Activated naive CD4-positive, alpha-beta T cell treated with anti-CD3 and anti-CD28 coated beads, Interleukin-2, amount 50 U/mL, for 72 hours (primary cell): ENCODE data around the gene ZNF541. TPM values are rescaled to one million over a fixed set of nuclear protein-coding genes. Genes with fewer than 3 reads are reported as not detected.

Experiments
- ATAC-seq, 2 donors: fragments of 150-1000 bp; cut with Tn5 transposase; 2 replicates each; pipeline ENCODE4 v1.10.0; 2021; ENCODE audit warnings: mild to moderate bottlenecking in 2 of 2, moderate library complexity in 2 of 2
- DNase-seq, 2 donors: peaks; one replicate each; pipeline ENCODE4 v3.0.0; 2021 to 2022; ENCODE audit warnings: low spot score in 2 of 2
- H3K27ac Mint-ChIP-seq, 2 donors: one replicate each; pipeline ENCODE4 v1.8.0; 2022; ENCODE audit warnings: mild to moderate bottlenecking in 2 of 2, mixed read lengths in 2 of 2
- H3K36me3 Mint-ChIP-seq, 2 donors: one replicate each; pipeline ENCODE4 v1.8.0; 2022; ENCODE audit warnings: mixed read lengths in 2 of 2
- H3K9me3 Mint-ChIP-seq, 2 donors: one replicate each; pipeline ENCODE4 v1.8.0; 2022; ENCODE audit warnings: mixed read lengths in 2 of 2
- total RNA-seq, 2 donors: library from RNA; stranded (reverse); gene quantifications; one replicate each; pipeline ENCODE4 v1.2.3, GENCODE V29; 2022

Gene ZNF541
- under 1 TPM; 0.31 to 0.57 TPM for total RNA-seq

GRCh38 chr19:47573071-47574026 lies at the start of gene ZNF541:
Gene ZNF541 (minus strand): TSS chr19:47573148. CDS start chr19:47555856, 17,292 bp downstream.
- Mint-ChIP-seq H3K36me3 (peaks cover 0 to 7% of the 10 kb centered on the region in 2 donors), H3K27ac (no peak within 1 kb of the TSS), H3K9me3 (peaks cover 0 to 8% of the 10 kb centered on the region in 2 donors)
- peak; percentile 59 to 77 for ATAC-seq
- peak; percentile 60 to 69 for DNase-seq

GRCh38 chr19:47619763-47620162 lies 46.8 kb upstream of the ZNF541 start:
- ATAC-seq, result no peak
- H3K36me3 Mint-ChIP-seq, result no peaks in the 10 kb centered on the region
- H3K9me3 Mint-ChIP-seq, result no peaks in the 10 kb centered on the region
- no peak for DNase-seq
- H3K27ac Mint-ChIP-seq, result no peak overlapping the region

GRCh38 chr19:47618771-47619170 lies 45.8 kb upstream of the ZNF541 start:
- no peak for DNase-seq
- no peaks in the 10 kb centered on the region for H3K36me3 Mint-ChIP-seq
- H3K9me3 Mint-ChIP-seq, result no peaks in the 10 kb centered on the region
- ATAC-seq, result no peak
- H3K27ac Mint-ChIP-seq, result no peak overlapping the region

GRCh38 chr19:47615714-47616113 lies 42.8 kb upstream of the ZNF541 start:
- no peak overlapping the region for H3K27ac Mint-ChIP-seq
- DNase-seq (no peak), ATAC-seq (no peak)
- no peaks in the 10 kb centered on the region for H3K9me3 Mint-ChIP-seq
- no peaks in the 10 kb centered on the region for H3K36me3 Mint-ChIP-seq

GRCh38 chr19:47615230-47615629 lies 42.3 kb upstream of the ZNF541 start:
- H3K36me3 Mint-ChIP-seq, result no peaks in the 10 kb centered on the region
- DNase-seq, result no peak
- no peaks in the 10 kb centered on the region for H3K9me3 Mint-ChIP-seq
- ATAC-seq, result no peak
- H3K27ac Mint-ChIP-seq, result peak overlapping the region in 1 of 2 donors; percentile 48

- Mint-ChIP-seq H3K9me3 (no peaks in the 10 kb centered on the region), H3K27ac (no peak overlapping the region), H3K36me3 (no peaks in the 10 kb centered on the region)
- no peak for ATAC-seq
- DNase-seq, result no peak
Observed at GRCh38 chr19:47614559-47614958, 41.6 kb upstream of the ZNF541 start.

GRCh38 chr19:47614021-47614295 lies 41.0 kb upstream of the ZNF541 start:
- ATAC-seq (no peak), DNase-seq (no peak)
- Mint-ChIP-seq H3K9me3 (no peaks in the 10 kb centered on the region), H3K36me3 (no peaks in the 10 kb centered on the region), H3K27ac (no peak overlapping the region)

- DNase-seq (no peak), ATAC-seq (no peak)
- no peaks in the 10 kb centered on the region for H3K36me3 Mint-ChIP-seq
- no peak overlapping the region for H3K27ac Mint-ChIP-seq
- H3K9me3 Mint-ChIP-seq, result no peaks in the 10 kb centered on the region
Observed at GRCh38 chr19:47613165-47614020, 40.4 kb upstream of the ZNF541 start.

- Mint-ChIP-seq H3K36me3 (peaks cover 0 to 10% of the 10 kb centered on the region in 2 donors), H3K27ac (peak overlapping the region; percentile 20 to 54), H3K9me3 (peaks cover 0 to 3% of the 10 kb centered on the region in 2 donors)
- ATAC-seq (no peak), DNase-seq (no peak)
Observed at GRCh38 chr19:47610902-47611301, 38.0 kb upstream of the ZNF541 start.

- DNase-seq (peak; percentile 41 to 66), ATAC-seq (peak in 1 of 2 donors; percentile 11)
- Mint-ChIP-seq H3K9me3 (peaks cover 0 to 3% of the 10 kb centered on the region in 2 donors), H3K36me3 (peaks cover 0 to 10% of the 10 kb centered on the region in 2 donors), H3K27ac (peak overlapping the region in 1 of 2 donors; percentile 54)
Observed at GRCh38 chr19:47609906-47610894, 37.3 kb upstream of the ZNF541 start.

GRCh38 chr19:47608969-47609905 lies 36.3 kb upstream of the ZNF541 start, which contains the start of gene BICRA:
Gene BICRA (plus strand): TSS chr19:47609134. CDS start chr19:47673575, 64,441 bp downstream.
- ATAC-seq, result peak; percentile 45 to 72
- Mint-ChIP-seq H3K36me3 (peaks cover 0 to 10% of the 10 kb centered on the region in 2 donors), H3K9me3 (peaks cover 0 to 3% of the 10 kb centered on the region in 2 donors), H3K27ac (peak within 1 kb of the TSS; percentile 85 to 98)
- peak; percentile 75 to 88 for DNase-seq

GRCh38 chr19:47608074-47608918 lies 35.3 kb upstream of the ZNF541 start:
- peaks cover 0 to 10% of the 10 kb centered on the region in 2 donors for H3K36me3 Mint-ChIP-seq
- peak overlapping the region; percentile 81 to 85 for H3K27ac Mint-ChIP-seq
- H3K9me3 Mint-ChIP-seq, result peaks cover 0 to 3% of the 10 kb centered on the region in 2 donors
- ATAC-seq (peak; percentile 93 to 94), DNase-seq (peak; percentile 97 to 99)

GRCh38 chr19:47607564-47608073 lies 34.7 kb upstream of the ZNF541 start:
- Mint-ChIP-seq H3K27ac (peak overlapping the region; percentile 81 to 85), H3K36me3 (peaks cover 0 to 10% of the 10 kb centered on the region in 2 donors), H3K9me3 (peaks cover 0 to 3% of the 10 kb centered on the region in 2 donors)
- no peak for ATAC-seq
- DNase-seq, result no peak
